ENCODE measurements around the gene CRIP3. TPM values are rescaled to one million over a fixed set of nuclear protein-coding genes. Genes with fewer than 3 reads are reported as not detected.
"Not testable (repeated sequence)": the region's sequence is repeated elsewhere in the genome, so short reads cannot be mapped to it uniquely, and the experiment has no call there.

Gene CRIP3
- total and polyA plus RNA-seq, 10 of the 15 experiments (the other 5 are each of a cell fraction or from before 2014, with no cell fraction given): 1.5 to 9.2 (median 2.2) TPM

GRCh38 chr6:43303751-43304331 is 4.8 kb downstream of the CRIP3 start:
- no peak overlapping the region for H3K27ac ChIP-seq (ENCODE audit: control insufficient read depth, insufficient read depth)
- RAD21 ChIA-PET (ENCODE audit: unreplicated experiment): no interaction called here
- no peaks in the 10 kb centered on the region for H3K9me3 ChIP-seq (replicated peaks; ENCODE audit: control insufficient read depth, insufficient read depth, low read length)
- TF ChIP-seq CEBPB (IDR thresholded peaks at IDR 0.05; ENCODE audit: borderline replicate concordance in 1 of 2, low read depth in 2 of 2, low read length in 2 of 2): no peak
- TF ChIP-seq IRF4 (IDR thresholded peaks at IDR 0.05; ENCODE audit: low read depth, low read length): no peak
- TF ChIP-seq MEF2A (IDR thresholded peaks at IDR 0.05; ENCODE audit: insufficient read depth, low read depth, low read length): no peak
- H3K27me3 ChIP-seq (replicated peaks in 1 of 2; ENCODE audit: control insufficient read depth in 2 of 2, insufficient read depth in 2 of 2, low read length in 1 of 2): no peaks in the 10 kb centered on the region
- POLR2A ChIA-PET: no interaction called here
- no peak overlapping the region for H2AFZ ChIP-seq (ENCODE audit: control insufficient read depth, low read depth, low read length)
- no peaks in the 10 kb centered on the region for H3K4me1 ChIP-seq (ENCODE audit: control insufficient read depth, insufficient read depth, low read length)
- FAIRE-seq: no peak
- SMC1A ChIA-PET (ENCODE audit: uncharacterized antibody, unreplicated experiment): interaction anchor here (0.8 kb wide), 1 partner anchor 17 kb away, joined by 4 read pairs; no protein-coding TSS in a partner anchor
- in situ Hi-C loops (cut with MboI) (no loop called here), intact Hi-C loops (cut with micrococcal nuclease; ENCODE audit: unreplicated experiment) (no loop called here)
- ATAC-seq: no peak
- no peak overlapping the region for H3K9ac ChIP-seq (ENCODE audit: control insufficient read depth, insufficient read depth, low read length)
- BruUV-seq (replicated peaks): no TSS peak
- H3K79me2 ChIP-seq (ENCODE audit: control insufficient read depth, insufficient read depth, low read length): no peaks in the 10 kb centered on the region
- H3K4me3 ChIP-seq: no peak overlapping the region
- no peaks in the 10 kb centered on the region for H3K36me3 ChIP-seq (ENCODE audit: control insufficient read depth in 2 of 2, insufficient read depth in 2 of 2, low read length in 1 of 2)
- no peak overlapping the region for H3K4me2 ChIP-seq (ENCODE audit: control insufficient read depth, insufficient read depth)
- CTCF ChIA-PET: interaction anchor here (0.6 to 1.2 kb wide), 3 partner anchors 31 to 47 kb away, joined by 3 read pairs; no protein-coding TSS in a partner anchor
- WGBS (ENCODE audit: insufficient coverage, insufficient replicate concordance, low lambda C conversion rate, missing lambda C conversion rate): 56% methylated on average over 8 of the region's 8 CpGs
- no peak for DNase-seq (ENCODE audit: low read depth, low spot score)
- H4K20me1 ChIP-seq (ENCODE audit: control insufficient read depth, insufficient read depth): no peaks in the 10 kb centered on the region

GRCh38 chr6:43303006-43303405 is 5.6 kb downstream of the CRIP3 start:
- ATAC-seq; BruUV-seq (replicated peaks); H3K36me3 ChIP-seq (ENCODE audit: control insufficient read depth in 2 of 2, insufficient read depth in 2 of 2, low read length in 1 of 2); FAIRE-seq; H3K79me2 ChIP-seq (ENCODE audit: control insufficient read depth, insufficient read depth, low read length); H3K27me3 ChIP-seq (replicated peaks in 1 of 2; ENCODE audit: control insufficient read depth in 2 of 2, insufficient read depth in 2 of 2, low read length in 1 of 2); intact Hi-C loops (cut with micrococcal nuclease; ENCODE audit: unreplicated experiment); H3K4me2 ChIP-seq (ENCODE audit: control insufficient read depth, insufficient read depth); H3K4me1 ChIP-seq (ENCODE audit: control insufficient read depth, insufficient read depth, low read length); H4K20me1 ChIP-seq (ENCODE audit: control insufficient read depth, insufficient read depth); H2AFZ ChIP-seq (ENCODE audit: control insufficient read depth, low read depth, low read length); DNase-seq (ENCODE audit: low read depth, low spot score); in situ Hi-C loops (cut with MboI); H3K9ac ChIP-seq (ENCODE audit: control insufficient read depth, insufficient read depth, low read length); RAD21 ChIA-PET (ENCODE audit: unreplicated experiment); H3K9me3 ChIP-seq (replicated peaks; ENCODE audit: control insufficient read depth, insufficient read depth, low read length); H3K27ac ChIP-seq (ENCODE audit: control insufficient read depth, insufficient read depth); SMC1A ChIA-PET (ENCODE audit: uncharacterized antibody, unreplicated experiment); H3K4me3 ChIP-seq; POLR2A ChIA-PET: not testable (repeated sequence)
- CTCF ChIA-PET: interaction anchor here (0.6 to 1.2 kb wide), 2 partner anchors 37 to 48 kb away, joined by 3 read pairs; no protein-coding TSS in a partner anchor
- 71% methylated on average over 11 of the region's 11 CpGs for WGBS (ENCODE audit: insufficient coverage, insufficient replicate concordance, low lambda C conversion rate, missing lambda C conversion rate)
